Parathyroid adenoma (tissue), 2 donors: ENCODE data around the gene HECW1.

Experiments
- H2AFZ ChIP-seq: fragments of 300-600 bp; sonication (generic); one replicate; pipeline ENCODE4 v1.7.0; 2017; ENCODE audit warnings: antibody characterized with exemption, mild to moderate bottlenecking
- H3K27ac ChIP-seq: fragments of 300-600 bp; sonication (generic); one replicate; pipeline ENCODE4 v1.7.0; 2017
- H3K27me3 ChIP-seq: fragments of 300-600 bp; sonication (generic); one replicate; pipeline ENCODE4 v1.7.0; 2017; ENCODE audit warnings: low read length; ENCODE audit not compliant: control insufficient read depth, insufficient read depth
- H3K36me3 ChIP-seq: fragments of 300-600 bp; sonication (generic); one replicate; pipeline ENCODE4 v1.7.0; 2017; ENCODE audit warnings: low read length; ENCODE audit not compliant: control insufficient read depth, insufficient read depth
- H3K4me1 ChIP-seq: fragments of 300-600 bp; sonication (generic); one replicate; pipeline ENCODE4 v1.7.0; 2017; ENCODE audit warnings: control low read depth
- H3K4me2 ChIP-seq: fragments of 300-600 bp; sonication (generic); one replicate; pipeline ENCODE4 v1.7.0; 2017; ENCODE audit warnings: low read length
- H3K4me3 ChIP-seq: fragments of 300-600 bp; sonication (generic); one replicate; pipeline ENCODE4 v1.7.0; 2017; ENCODE audit warnings: low read depth, low read length
- H3K79me2 ChIP-seq: fragments of 300-600 bp; sonication (generic); one replicate; pipeline ENCODE4 v1.7.0; 2017; ENCODE audit warnings: control low read depth
- H3K9ac ChIP-seq: fragments of 300-600 bp; sonication (generic); one replicate; pipeline ENCODE4 v1.7.0; 2017; ENCODE audit warnings: mild to moderate bottlenecking
- H3K9me3 ChIP-seq: fragments of 300-600 bp; sonication (generic); one replicate; pipeline ENCODE4 v1.7.0; 2017; ENCODE audit warnings: low read length; ENCODE audit not compliant: control insufficient read depth
- TF ChIP-seq, protein P1 (sequence below): fragments of 300-600 bp; sonication (generic); IDR thresholded peaks from one replicate; pipeline ENCODE4 v1.7.0; 2017; ENCODE audit warnings: antibody characterized with exemption, mild to moderate bottlenecking
- donor health status: primary hyperparathyroidism.

HECW1 gene

DNA sequence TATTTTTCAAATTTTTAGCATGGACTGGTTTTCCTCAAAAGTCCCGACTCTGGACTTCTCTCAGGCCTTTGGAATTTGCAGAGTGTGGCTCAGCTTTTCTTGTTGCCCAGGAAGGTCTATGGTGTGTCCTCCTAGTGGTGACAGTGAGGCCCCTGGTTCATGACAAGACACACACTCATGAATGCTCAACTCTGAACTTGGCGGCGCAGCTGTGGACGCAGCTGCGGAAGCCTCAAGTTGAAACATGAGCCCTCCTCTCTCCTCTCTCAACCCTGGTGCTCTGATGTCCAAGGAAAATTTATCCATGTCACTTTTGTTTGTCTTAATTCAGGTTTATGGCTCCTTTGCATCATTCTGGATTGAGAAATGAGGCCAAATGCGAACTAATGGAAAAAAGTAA lies 183.9 kb downstream of the HECW1 start:
- no peaks in the 10 kb centered on the region for H3K79me2 ChIP-seq
- no peaks in the 10 kb centered on the region for H3K27me3 ChIP-seq
- H2AFZ ChIP-seq = no peak overlapping the region
- no peak overlapping the region for H3K4me3 ChIP-seq
- no peak overlapping the region for H3K27ac ChIP-seq
- no peaks in the 10 kb centered on the region for H3K9me3 ChIP-seq
- TF ChIP-seq, protein P1, sequence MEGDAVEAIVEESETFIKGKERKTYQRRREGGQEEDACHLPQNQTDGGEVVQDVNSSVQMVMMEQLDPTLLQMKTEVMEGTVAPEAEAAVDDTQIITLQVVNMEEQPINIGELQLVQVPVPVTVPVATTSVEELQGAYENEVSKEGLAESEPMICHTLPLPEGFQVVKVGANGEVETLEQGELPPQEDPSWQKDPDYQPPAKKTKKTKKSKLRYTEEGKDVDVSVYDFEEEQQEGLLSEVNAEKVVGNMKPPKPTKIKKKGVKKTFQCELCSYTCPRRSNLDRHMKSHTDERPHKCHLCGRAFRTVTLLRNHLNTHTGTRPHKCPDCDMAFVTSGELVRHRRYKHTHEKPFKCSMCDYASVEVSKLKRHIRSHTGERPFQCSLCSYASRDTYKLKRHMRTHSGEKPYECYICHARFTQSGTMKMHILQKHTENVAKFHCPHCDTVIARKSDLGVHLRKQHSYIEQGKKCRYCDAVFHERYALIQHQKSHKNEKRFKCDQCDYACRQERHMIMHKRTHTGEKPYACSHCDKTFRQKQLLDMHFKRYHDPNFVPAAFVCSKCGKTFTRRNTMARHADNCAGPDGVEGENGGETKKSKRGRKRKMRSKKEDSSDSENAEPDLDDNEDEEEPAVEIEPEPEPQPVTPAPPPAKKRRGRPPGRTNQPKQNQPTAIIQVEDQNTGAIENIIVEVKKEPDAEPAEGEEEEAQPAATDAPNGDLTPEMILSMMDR = no peak
- no peaks in the 10 kb centered on the region for H3K36me3 ChIP-seq
- H3K4me2 ChIP-seq = no peak overlapping the region
- H3K9ac ChIP-seq = no peak overlapping the region
- H3K4me1 ChIP-seq = no peaks in the 10 kb centered on the region

DNA sequence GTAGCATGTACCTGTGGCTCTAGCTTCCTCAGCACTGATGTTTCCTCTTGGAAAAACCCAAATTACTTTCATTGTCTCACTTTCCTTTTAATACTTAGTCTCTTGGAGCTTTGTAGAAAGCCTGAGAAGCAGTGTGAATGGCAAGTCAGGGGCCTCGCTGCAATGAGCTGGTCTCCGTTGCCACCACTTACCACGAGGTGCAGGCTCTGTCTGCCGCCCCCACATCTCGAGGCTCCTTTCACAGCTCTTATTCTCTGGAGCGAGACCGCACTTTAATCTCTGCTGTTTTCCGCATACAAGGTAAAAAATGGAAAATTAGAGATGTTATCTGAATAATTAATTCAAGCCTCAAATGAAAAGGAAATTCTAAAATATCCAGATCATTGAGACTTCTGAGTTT lies 186.2 kb downstream of the HECW1 start:
- Histone ChIP-seq H3K4me3 (no peak overlapping the region), H3K79me2 (no peaks in the 10 kb centered on the region), H3K9me3 (no peaks in the 10 kb centered on the region), H2AFZ (no peak overlapping the region), H3K27ac (no peak overlapping the region), H3K4me1 (no peaks in the 10 kb centered on the region), H3K9ac (no peak overlapping the region), H3K4me2 (no peak overlapping the region), H3K27me3 (no peaks in the 10 kb centered on the region), H3K36me3 (no peaks in the 10 kb centered on the region)
- TF ChIP-seq, protein P1 = no peak

DNA sequence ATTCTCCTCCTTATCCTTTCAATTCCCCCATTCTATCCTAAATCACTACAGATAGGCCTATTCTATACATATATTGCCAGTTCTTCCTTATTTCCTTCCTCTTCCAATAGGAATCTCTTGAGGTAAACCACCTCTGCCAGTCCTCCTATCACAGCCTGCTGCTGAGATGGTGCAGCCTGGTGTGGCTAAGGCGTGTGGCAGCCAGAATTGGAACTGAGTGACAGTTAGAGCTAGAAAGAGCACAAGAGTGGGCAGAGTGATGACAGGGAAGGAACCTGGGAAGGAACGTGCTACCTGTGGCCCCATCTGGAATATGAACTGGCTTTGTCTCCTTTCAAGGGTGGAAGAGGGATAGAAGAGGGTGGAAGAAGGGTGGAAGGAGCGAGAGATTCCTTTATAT lies 187.7 kb downstream of the HECW1 start:
- H3K36me3 ChIP-seq = no peaks in the 10 kb centered on the region
- TF ChIP-seq, protein P1 = no peak
- H3K4me3 ChIP-seq = no peak overlapping the region
- H3K27me3 ChIP-seq = no peaks in the 10 kb centered on the region
- no peak overlapping the region for H3K4me2 ChIP-seq
- no peaks in the 10 kb centered on the region for H3K79me2 ChIP-seq
- no peak overlapping the region for H3K27ac ChIP-seq
- H3K4me1 ChIP-seq = no peaks in the 10 kb centered on the region
- H3K9me3 ChIP-seq = no peaks in the 10 kb centered on the region
- no peak overlapping the region for H2AFZ ChIP-seq
- H3K9ac ChIP-seq = no peak overlapping the region

DNA sequence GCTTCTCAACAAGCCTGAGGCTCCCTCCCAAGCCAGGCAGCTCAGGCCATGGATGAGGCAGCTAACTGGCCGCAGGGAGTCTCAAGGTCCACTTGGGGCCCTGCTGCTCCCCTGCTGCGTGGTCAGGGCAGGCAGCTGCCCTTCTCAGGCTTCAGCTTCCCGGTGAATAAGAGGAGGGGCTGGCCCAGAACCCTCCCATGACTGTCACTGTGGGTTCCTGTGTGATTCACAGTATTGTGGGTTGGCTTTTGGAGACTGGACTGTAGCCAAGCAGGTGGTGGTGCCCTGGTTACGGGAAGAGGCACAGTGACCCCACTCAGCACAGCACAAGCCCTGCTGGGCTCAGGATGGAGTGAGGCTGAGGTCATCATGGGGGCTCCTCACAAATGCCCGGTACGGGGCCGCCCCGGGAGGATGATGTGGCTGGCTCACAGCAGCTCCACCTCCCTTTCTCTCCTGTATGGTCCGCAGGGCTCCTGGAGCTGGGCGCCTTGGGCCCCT lies 189.8 kb downstream of the HECW1 start:
- no peak overlapping the region for H2AFZ ChIP-seq
- no peaks in the 10 kb centered on the region for H3K36me3 ChIP-seq
- H3K27me3 ChIP-seq = no peaks in the 10 kb centered on the region
- H3K9me3 ChIP-seq = no peaks in the 10 kb centered on the region
- H3K4me1 ChIP-seq = no peaks in the 10 kb centered on the region
- H3K4me2 ChIP-seq = no peak overlapping the region
- no peaks in the 10 kb centered on the region for H3K79me2 ChIP-seq
- H3K27ac ChIP-seq = no peak overlapping the region
- no peak overlapping the region for H3K4me3 ChIP-seq
- TF ChIP-seq, protein P1 = no peak
- no peak overlapping the region for H3K9ac ChIP-seq

DNA sequence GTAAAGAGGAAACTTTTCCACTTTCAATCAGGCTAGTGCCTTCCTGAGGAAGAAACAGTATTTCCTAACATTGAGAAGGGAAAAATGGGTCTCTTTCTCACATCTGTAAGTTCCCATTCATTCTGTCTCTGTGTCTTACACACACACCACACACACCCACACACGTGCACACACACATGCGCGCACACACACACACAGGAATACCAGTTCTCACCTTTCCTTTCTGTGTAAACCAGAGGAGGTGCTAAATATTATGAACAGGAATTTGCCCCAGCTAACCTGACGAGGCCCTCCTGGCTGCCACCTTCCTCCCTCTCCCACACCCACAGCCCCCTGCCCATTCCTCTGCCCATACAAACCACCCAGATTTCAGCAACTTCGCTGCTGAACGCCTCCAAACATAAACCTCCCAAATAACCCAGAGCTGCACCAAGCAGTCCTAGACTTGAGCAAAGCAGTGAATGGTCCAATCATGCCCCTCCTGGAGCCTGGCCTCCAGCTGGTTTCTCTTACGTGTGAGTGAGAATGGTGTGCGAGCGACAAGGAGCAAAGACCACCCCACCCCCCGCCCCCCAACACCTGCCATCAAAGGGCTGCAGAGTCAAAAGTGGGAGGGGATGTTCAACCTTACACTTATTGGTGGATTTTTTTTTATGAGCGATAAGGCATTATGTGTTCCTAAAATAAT lies 190.5 kb downstream of the HECW1 start:
- no peak overlapping the region for H3K27ac ChIP-seq
- no peaks in the 10 kb centered on the region for H3K9me3 ChIP-seq
- H3K4me2 ChIP-seq = no peak overlapping the region
- TF ChIP-seq, protein P1 = no peak
- H3K36me3 ChIP-seq = no peaks in the 10 kb centered on the region
- H3K9ac ChIP-seq = no peak overlapping the region
- H3K27me3 ChIP-seq = no peaks in the 10 kb centered on the region
- no peak overlapping the region for H3K4me3 ChIP-seq
- no peaks in the 10 kb centered on the region for H3K79me2 ChIP-seq
- H2AFZ ChIP-seq = no peak overlapping the region
- no peaks in the 10 kb centered on the region for H3K4me1 ChIP-seq
